Chondrocyte (in vitro differentiated cells): ENCODE results near the gene ANKRD13D. TPM values are rescaled to one million over a fixed set of nuclear protein-coding genes. Genes with fewer than 3 reads are reported as not detected.

Experiments
- DNase-seq: peaks from one replicate; pipeline ENCODE4 v3.0.0; 2021; ENCODE audit warnings: mixed read lengths, low spot score
- H3K27ac Mint-ChIP-seq: one replicate; pipeline ENCODE4 v1.8.0; 2021; ENCODE audit warnings: mild to moderate bottlenecking, moderate library complexity, mixed read lengths; ENCODE audit not compliant: unreplicated experiment
- H3K27me3 Mint-ChIP-seq: 2 replicates; pipeline ENCODE4 v1.8.0; 2021; ENCODE audit warnings: low read depth, mixed read lengths
- H3K36me3 Mint-ChIP-seq: 2 replicates; pipeline ENCODE4 v1.8.0; 2021; ENCODE audit warnings: low read depth, mixed read lengths
- H3K4me1 Mint-ChIP-seq: 2 replicates; pipeline ENCODE4 v1.8.0; 2021; ENCODE audit warnings: low read depth, mild to moderate bottlenecking, mixed read lengths
- H3K4me3 Mint-ChIP-seq: one replicate; pipeline ENCODE4 v1.8.0; 2021; ENCODE audit warnings: mild to moderate bottlenecking, moderate library complexity, mixed read lengths; ENCODE audit not compliant: unreplicated experiment
- H3K9me3 Mint-ChIP-seq: 2 replicates; pipeline ENCODE4 v1.8.0; 2021; ENCODE audit warnings: low read depth, mixed read lengths
- CTCF ChIP-seq: fragments of 200-600 bp; sonication (generic); IDR thresholded peaks from 2 replicates; pipeline ENCODE4 v1.5.0; 2021; ENCODE audit warnings: antibody characterized with exemption, mild to moderate bottlenecking, moderate library complexity
- total RNA-seq: library from RNA; stranded (reverse); gene quantifications from 3 replicates; pipeline ENCODE4 v1.2.1, GENCODE V29; 2021

ANKRD13D gene
- total RNA-seq, 1 donor from 2014 or later, result 40.0 TPM

DNA sequence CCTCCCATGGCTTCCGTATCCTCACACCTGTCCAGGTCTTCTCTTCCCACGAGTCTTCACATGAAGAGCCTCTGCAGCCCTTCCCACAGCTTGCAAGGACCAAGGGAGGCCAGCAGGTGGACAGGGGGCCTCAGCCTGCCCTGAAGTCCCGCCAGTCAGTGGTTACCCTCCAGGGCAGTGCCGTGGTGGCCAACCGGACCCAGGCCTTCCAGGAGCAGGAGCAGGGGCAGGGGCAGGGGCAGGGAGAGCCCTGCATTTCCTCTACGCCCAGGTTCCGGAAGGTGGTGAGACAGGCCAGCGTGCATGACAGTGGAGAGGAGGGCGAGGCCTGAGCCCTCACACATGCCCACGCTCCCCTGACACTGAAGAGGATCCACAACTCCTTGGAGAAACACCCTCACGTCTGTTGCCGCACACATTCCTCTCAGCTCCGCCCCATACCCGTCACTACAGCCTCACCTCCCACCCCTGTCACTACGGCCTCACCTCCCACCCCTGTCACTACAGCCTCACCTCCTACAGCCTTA, 22.5 kb downstream of the ANKRD13D start:
- peak; percentile 79 for DNase-seq
- Mint-ChIP-seq H3K9me3 (no peaks in the 10 kb centered on the region), H3K27ac (no peak overlapping the region), H3K4me1 (no peaks in the 10 kb centered on the region), H3K4me3 (no peak overlapping the region), H3K36me3 (peaks cover 4% of the 10 kb centered on the region), H3K27me3 (no peaks in the 10 kb centered on the region)
- TF ChIP-seq CTCF, result peak; percentile 15

GRCh38 chr11:67312187-67313021, 23.3 kb downstream of the ANKRD13D start:
- DNase-seq, result peak; percentile 64
- H3K9me3 Mint-ChIP-seq, result no peaks in the 10 kb centered on the region
- no peaks in the 10 kb centered on the region for H3K27me3 Mint-ChIP-seq
- H3K4me1 Mint-ChIP-seq, result peaks cover 3% of the 10 kb centered on the region
- H3K36me3 Mint-ChIP-seq, result peaks cover 4% of the 10 kb centered on the region
- no peak for TF ChIP-seq CTCF
- no peak overlapping the region for H3K27ac Mint-ChIP-seq
- no peak overlapping the region for H3K4me3 Mint-ChIP-seq

DNA sequence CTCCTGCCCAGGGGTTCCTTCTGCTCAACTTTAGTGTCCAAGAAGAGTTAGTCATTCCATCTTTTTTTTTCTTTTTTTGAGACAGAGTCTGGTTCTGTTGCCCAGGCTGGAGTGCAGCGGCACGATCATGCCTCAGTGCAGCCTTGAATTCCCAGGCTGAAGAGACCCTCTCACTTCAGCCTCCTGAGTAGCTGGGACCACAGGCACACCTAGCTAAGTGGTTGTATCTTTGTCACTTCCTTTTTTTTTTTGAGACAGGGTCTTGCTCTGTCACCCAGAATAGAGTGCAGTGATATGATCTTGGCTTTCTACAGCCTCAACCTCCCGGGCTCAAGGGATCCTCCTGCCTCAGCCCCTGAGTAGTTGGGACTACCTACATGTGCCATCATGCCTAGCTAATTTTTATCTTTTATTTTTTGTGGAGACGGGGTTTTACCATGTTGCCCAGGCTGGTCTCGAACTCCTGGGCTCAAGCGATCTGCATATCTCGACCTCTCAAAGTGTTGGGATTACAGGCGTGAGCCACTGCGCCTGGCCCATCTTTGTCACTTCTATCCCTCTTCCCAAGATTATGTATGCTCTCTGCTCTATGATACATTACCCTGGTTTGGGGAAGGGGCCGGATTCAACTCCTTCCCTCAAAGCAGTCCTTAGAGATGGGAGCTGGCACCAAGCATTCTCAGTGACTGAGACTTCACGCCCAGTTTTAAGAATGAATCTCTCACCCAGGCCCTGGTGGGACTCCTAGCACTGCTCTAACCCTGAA, 24.2 kb downstream of the ANKRD13D start:
- Mint-ChIP-seq H3K4me1 (peaks cover 7% of the 10 kb centered on the region), H3K27me3 (no peaks in the 10 kb centered on the region), H3K4me3 (no peak overlapping the region), H3K27ac (peak overlapping the region; percentile 32), H3K36me3 (peaks cover 4% of the 10 kb centered on the region), H3K9me3 (no peaks in the 10 kb centered on the region)
- TF ChIP-seq CTCF, result no peak
- no peak for DNase-seq

- Mint-ChIP-seq H3K36me3 (peaks cover 4% of the 10 kb centered on the region), H3K27ac (no peak overlapping the region), H3K4me3 (no peak overlapping the region), H3K27me3 (no peaks in the 10 kb centered on the region), H3K9me3 (no peaks in the 10 kb centered on the region), H3K4me1 (peaks cover 12% of the 10 kb centered on the region)
- DNase-seq, result no peak
- TF ChIP-seq CTCF, result no peak
Observed at GRCh38 chr11:67314218-67314617, 25.1 kb downstream of the ANKRD13D start.

- no peak for TF ChIP-seq CTCF
- H3K4me3 Mint-ChIP-seq, result peak overlapping the region; percentile 30
- H3K27ac Mint-ChIP-seq, result no peak overlapping the region
- H3K9me3 Mint-ChIP-seq, result no peaks in the 10 kb centered on the region
- no peaks in the 10 kb centered on the region for H3K36me3 Mint-ChIP-seq
- DNase-seq, result no peak
- H3K27me3 Mint-ChIP-seq, result no peaks in the 10 kb centered on the region
- peaks cover 12% of the 10 kb centered on the region for H3K4me1 Mint-ChIP-seq
Observed at GRCh38 chr11:67315325-67315909, 26.3 kb downstream of the ANKRD13D start.
